VCaP (cell line): ENCODE results near the gene TGFA.
"Not testable (repeated sequence)": the region's sequence is repeated elsewhere in the genome, so short reads cannot be mapped to it uniquely, and the experiment has no call there.

Experiments
- H3K27ac ChIP-seq: fragments of 450-650 bp; 2 replicates; pipeline ENCODE4 v1.5.1; 2017
- CTCF ChIP-seq: fragments of 450-650 bp; conservative IDR thresholded peaks from 2 replicates; pipeline ENCODE4 v1.5.1; 2017; ENCODE audit warnings: mild to moderate bottlenecking, moderate library complexity

Gene TGFA

GRCh38 chr2:70472221-70472890 is 81.3 kb downstream of the TGFA start:
- no peak overlapping the region for H3K27ac ChIP-seq
- no peak for TF ChIP-seq CTCF

GRCh38 chr2:70471129-70471528 is 82.5 kb downstream of the TGFA start:
- no peak overlapping the region for H3K27ac ChIP-seq
- no peak for TF ChIP-seq CTCF

GRCh38 chr2:70469961-70470360 is 83.7 kb downstream of the TGFA start:
- no peak overlapping the region for H3K27ac ChIP-seq

GRCh38 chr2:70469435-70469834 is 84.2 kb downstream of the TGFA start:
- no peak; the same call in 1 of the 2 replicates for TF ChIP-seq CTCF
- no peak overlapping the region for H3K27ac ChIP-seq

More at GRCh38 chr2:70469961-70470360, 83.7 kb downstream of the TGFA start:
- TF ChIP-seq CTCF: no peak

GRCh38 chr2:70468878-70469277 is 84.7 kb downstream of the TGFA start:
- H3K27ac ChIP-seq: no peak overlapping the region
- no peak for TF ChIP-seq CTCF

- no peak for TF ChIP-seq CTCF
These were observed 85.5 kb downstream of the TGFA start for GRCh38 chr2:70467831-70468779.

GRCh38 chr2:70467237-70467636 is 86.4 kb downstream of the TGFA start:
- no peak overlapping the region for H3K27ac ChIP-seq
- no peak for TF ChIP-seq CTCF

More at GRCh38 chr2:70467831-70468779, 85.5 kb downstream of the TGFA start:
- no peak overlapping the region for H3K27ac ChIP-seq

GRCh38 chr2:70466647-70467046 is 87.0 kb downstream of the TGFA start:
- not testable (repeated sequence) for H3K27ac ChIP-seq
